Activated gamma-delta T cell treated with anti-CD3 and anti-CD28 coated beads, Interleukin-2, amount 50 U/mL, for 16 hours (primary cell): ENCODE results near the gene KIF26B.
"Not testable (repeated sequence)": the region's sequence is repeated elsewhere in the genome, so short reads cannot be mapped to it uniquely, and the experiment has no call there.

Experiments
- DNase-seq: peaks from one replicate; pipeline ENCODE4 v3.0.0-alpha.2; 2020; ENCODE audit warnings: low read depth

KIF26B gene

GRCh38 chr1:245356891-245357585 is 202.3 kb downstream of the KIF26B start:
- DNase-seq: no peak

GRCh38 chr1:245359101-245359680 is 204.4 kb downstream of the KIF26B start:
- not testable (repeated sequence) for DNase-seq

- no peak for DNase-seq
Observed at GRCh38 chr1:245361065-245361464, 206.3 kb downstream of the KIF26B start.

GRCh38 chr1:245361951-245362350 is 207.2 kb downstream of the KIF26B start:
- no peak for DNase-seq

- no peak for DNase-seq
Observed at GRCh38 chr1:245363461-245364200, 208.8 kb downstream of the KIF26B start.

GRCh38 chr1:245365095-245366020 is 210.6 kb downstream of the KIF26B start:
- no peak for DNase-seq

GRCh38 chr1:245366886-245367285 is 212.1 kb downstream of the KIF26B start:
- DNase-seq: no peak

GRCh38 chr1:245370175-245370825 is 215.5 kb downstream of the KIF26B start:
- no peak for DNase-seq

- DNase-seq: no peak
Observed at GRCh38 chr1:245370905-245371581, 216.3 kb downstream of the KIF26B start.

- no peak for DNase-seq
Observed at GRCh38 chr1:245373131-245373530, 218.3 kb downstream of the KIF26B start.

- DNase-seq: no peak
Observed at GRCh38 chr1:245375789-245376460, 221.1 kb downstream of the KIF26B start.

- no peak for DNase-seq
Observed at GRCh38 chr1:245377854-245378253, 223.1 kb downstream of the KIF26B start.

- DNase-seq: no peak
Observed at GRCh38 chr1:245378311-245378722, 223.5 kb downstream of the KIF26B start.

- no peak for DNase-seq
Observed at GRCh38 chr1:245378745-245379144, 224.0 kb downstream of the KIF26B start.

GRCh38 chr1:245380790-245381535 is 226.2 kb downstream of the KIF26B start:
- no peak for DNase-seq

GRCh38 chr1:245382981-245383380 is 228.2 kb downstream of the KIF26B start:
- no peak for DNase-seq

GRCh38 chr1:245383396-245384330 is 228.9 kb downstream of the KIF26B start:
- no peak for DNase-seq

GRCh38 chr1:245386297-245386971 is 231.6 kb downstream of the KIF26B start:
- DNase-seq: no peak
